OCI-M2 (cell line): Measurements from ENCODE around the gene LRRC4B.

Experiments used
- DNase-seq: peaks from one replicate; lab custom pipeline; 2025; ENCODE audit not compliant: unreplicated experiment; lab: John Stamatoyannopoulos, UW

Gene LRRC4B

GRCh38 chr19:50554212-50554611, 14.0 kb downstream of the LRRC4B start:
- no peak for DNase-seq

GRCh38 chr19:50553134-50553703, 15.0 kb downstream of the LRRC4B start:
- DNase-seq: no peak

- no peak for DNase-seq
Measured at GRCh38 chr19:50552540-50552939, 15.7 kb downstream of the LRRC4B start.

- DNase-seq: no peak
Measured at GRCh38 chr19:50551715-50552187, 16.5 kb downstream of the LRRC4B start.

- DNase-seq: no peak
Measured at GRCh38 chr19:50551034-50551714, 17.1 kb downstream of the LRRC4B start.

- DNase-seq: no peak
Measured at GRCh38 chr19:50550594-50550966, 17.7 kb downstream of the LRRC4B start.

- DNase-seq: no peak
Measured at GRCh38 chr19:50549927-50550593, 18.2 kb downstream of the LRRC4B start.

- no peak for DNase-seq
Measured at GRCh38 chr19:50549059-50549926, 18.9 kb downstream of the LRRC4B start.

- no peak for DNase-seq
Measured at GRCh38 chr19:50548191-50549058, 19.8 kb downstream of the LRRC4B start.

GRCh38 chr19:50547385-50548190, 20.6 kb downstream of the LRRC4B start:
- DNase-seq: no peak

- DNase-seq: no peak
Measured at GRCh38 chr19:50546527-50547221, 21.6 kb downstream of the LRRC4B start.

GRCh38 chr19:50542943-50543342, 25.3 kb downstream of the LRRC4B start:
- DNase-seq: no peak

- peak; percentile 61 for DNase-seq
Measured at GRCh38 chr19:50537769-50538230, 30.4 kb downstream of the LRRC4B start.

- no peak for DNase-seq
Measured at GRCh38 chr19:50537306-50537685, 30.9 kb downstream of the LRRC4B start.

GRCh38 chr19:50536662-50537305, 31.5 kb downstream of the LRRC4B start:
- no peak for DNase-seq

GRCh38 chr19:50535672-50536187, 32.5 kb downstream of the LRRC4B start:
- no peak for DNase-seq

GRCh38 chr19:50534478-50534877, 33.8 kb downstream of the LRRC4B start:
- no peak for DNase-seq

- no peak for DNase-seq
Measured at GRCh38 chr19:50532952-50533351, 35.3 kb downstream of the LRRC4B start.
